HG03039 (cell line): Measurements from ENCODE around the gene CMSS1.

Experiments used
- ATAC-seq: cut with Tn5 transposase; IDR thresholded peaks from one replicate; pipeline ENCODE4 v1.9.1; 2021; ENCODE audit warnings: mild to moderate bottlenecking, moderate library complexity; ENCODE audit not compliant: unreplicated experiment

CMSS1 gene

DNA sequence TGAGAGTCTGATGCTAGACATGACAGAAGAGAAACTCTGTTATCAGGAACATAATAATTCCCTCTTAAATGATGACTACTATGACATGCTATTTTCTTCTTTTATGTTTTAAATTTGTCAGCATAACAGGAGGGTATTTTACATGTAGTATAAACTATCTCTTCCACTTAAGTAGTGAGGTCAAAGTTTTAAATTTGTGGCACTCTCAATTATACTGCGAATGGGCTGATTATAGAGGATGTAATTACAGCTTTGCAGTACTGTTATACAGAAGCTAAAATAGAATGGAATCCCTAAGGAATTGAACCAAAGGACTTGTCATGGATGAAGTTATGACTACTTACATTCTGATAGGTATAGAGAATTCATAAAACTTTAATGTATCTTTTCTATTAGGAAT lies 34.3 kb downstream of the CMSS1 start:
- no peak for ATAC-seq

DNA sequence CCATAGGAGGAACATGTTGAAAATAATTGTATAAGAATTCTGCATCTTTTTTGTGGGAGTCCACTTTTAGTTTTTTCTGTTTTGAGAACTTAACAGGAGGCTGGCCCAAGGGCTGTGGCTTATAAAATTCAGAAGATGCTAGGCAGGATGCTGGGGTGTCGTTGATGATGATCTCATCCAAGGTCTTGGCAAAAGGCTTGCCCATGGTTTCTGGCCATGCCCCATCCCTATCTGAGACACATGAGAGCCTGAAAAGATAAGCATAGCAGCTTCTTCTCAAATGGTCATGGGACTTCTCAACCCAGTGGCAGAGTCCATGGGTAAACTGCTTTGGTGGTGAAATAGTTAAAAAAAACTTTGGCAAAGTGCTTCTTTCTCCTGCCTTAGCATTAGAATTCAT lies 35.2 kb downstream of the CMSS1 start:
- ATAC-seq = no peak

DNA sequence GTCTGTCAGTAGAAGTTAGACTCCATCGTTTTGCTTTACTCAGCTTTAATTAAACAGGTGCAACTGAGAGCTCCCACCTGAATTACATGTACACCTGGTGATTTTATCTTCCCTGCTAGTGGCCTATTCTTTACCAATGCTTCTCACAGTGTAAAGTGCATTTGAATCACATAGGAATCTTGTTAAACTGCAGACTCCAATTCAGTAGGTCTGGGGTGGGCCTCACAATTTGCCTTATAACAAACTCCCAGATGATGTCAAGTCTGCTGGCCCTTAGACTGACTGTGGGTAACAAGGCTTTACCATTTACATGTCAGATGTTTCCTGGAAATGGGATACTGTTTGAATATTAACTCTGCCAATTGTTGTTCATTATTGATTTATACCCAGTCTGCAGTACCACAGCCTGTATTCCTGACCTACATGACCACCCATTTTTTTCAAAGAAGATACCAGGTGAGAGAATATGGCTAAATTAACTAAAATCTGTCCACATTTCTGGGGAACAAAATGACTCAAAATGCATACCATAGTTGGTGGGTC lies 37.2 kb downstream of the CMSS1 start:
- ATAC-seq = no peak

DNA sequence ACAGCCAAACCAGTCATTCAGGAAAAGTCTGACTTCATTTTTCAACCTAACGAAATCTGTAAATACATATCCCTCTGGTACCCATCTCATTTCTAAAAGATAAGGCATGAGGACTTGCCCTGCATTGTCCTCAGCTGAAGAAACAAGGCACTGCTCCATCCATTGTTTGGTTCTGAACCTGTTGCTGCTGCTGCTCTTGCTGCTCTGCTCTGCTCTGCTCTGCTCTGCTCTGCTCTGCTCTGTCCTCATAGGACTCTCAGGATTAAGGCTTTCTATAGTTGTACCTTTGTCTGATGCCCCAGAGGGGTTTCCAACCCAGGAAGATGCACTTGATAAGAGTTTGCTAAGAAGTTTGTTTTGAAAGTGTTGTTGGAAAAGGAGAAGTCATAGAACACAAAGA lies 38.2 kb downstream of the CMSS1 start:
- ATAC-seq = no peak

DNA sequence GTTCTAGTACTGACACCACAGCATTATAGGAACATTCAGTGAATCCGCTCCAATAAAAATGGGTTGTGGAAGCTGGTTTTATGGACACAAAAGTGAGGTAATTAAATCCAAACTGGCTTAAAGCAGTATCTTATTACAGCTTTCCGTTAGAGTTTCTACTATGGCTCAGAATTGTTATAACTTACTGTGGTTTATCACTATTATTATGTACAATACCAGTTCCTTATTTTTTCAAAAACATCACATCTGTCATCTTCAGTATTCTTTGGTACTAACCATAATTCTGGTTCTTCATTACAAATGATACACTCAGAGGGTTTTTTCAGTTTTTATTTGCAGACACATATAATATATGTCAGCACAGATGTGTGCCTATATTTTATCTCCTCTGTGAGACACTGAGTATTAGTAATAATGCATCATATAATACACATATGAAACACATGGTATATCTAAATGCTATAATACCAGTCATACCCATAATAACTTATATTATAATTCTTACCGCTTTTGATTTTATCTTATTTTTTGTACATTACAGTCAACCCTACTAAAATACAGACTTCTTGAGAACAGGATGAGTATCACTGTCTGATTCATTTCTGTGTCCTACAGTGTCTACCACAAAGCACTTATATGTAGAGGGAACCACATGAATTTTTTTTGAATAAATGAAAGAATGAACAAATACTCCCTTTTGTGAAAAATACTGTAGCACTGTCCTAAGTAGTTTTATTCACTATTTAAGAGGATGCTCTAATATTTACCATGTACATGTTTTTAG lies 39.0 kb downstream of the CMSS1 start:
- no peak for ATAC-seq

DNA sequence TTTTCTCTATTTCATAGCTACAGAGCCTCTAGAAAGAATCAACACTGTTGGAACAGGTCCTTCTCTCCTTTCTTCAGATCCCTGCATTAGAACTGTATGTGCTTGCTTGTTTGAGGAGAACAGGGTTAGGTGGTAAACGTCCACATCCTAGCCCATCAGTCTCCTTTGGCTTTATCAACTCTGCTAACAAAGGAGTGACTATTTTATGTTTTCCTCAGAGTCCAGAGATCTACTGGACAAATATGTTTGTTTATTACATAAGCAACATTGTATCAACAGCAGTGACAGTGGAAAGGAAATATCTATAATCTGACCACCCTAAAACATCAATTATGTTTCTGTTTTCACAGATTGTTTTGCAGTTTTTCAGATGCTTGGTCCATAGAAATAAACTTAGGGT lies 39.6 kb downstream of the CMSS1 start:
- no peak for ATAC-seq

DNA sequence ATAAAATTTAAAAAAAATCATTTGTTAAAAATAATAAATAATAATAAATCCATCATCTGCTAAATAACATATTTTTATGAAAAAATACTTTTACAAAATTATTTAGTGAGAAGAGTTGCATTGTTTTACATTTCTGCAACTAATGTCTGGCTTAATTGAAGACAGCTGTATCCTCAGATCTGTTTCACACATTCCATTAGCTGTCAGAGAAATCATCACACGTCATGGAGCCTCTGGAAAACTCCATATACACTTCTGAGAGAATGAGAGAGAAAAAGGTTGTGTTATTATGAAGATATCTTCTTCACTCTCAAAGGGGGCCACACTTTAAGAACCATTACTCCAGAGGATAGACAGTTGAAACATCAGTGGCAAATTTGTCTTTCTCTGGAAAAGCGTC lies 40.8 kb downstream of the CMSS1 start:
- ATAC-seq = no peak

DNA sequence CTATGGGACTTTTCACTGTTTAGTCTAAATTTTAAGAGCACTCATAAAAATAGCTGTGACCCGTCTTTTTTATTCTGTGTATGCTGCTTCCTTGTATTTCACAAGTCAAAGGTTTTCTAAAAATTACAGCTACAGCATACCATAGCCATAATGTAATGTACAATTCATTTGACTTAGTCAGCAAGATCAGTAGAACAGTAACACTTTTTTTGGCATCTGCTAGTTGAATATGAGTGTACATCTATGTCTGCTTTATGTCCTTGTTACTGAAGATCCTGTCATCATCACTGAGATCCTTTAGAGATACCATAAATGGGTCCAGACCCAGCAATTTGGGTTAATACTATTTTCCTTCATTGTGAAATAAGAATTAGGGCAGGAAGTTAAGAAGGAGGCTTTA lies 42.2 kb downstream of the CMSS1 start:
- no peak for ATAC-seq

DNA sequence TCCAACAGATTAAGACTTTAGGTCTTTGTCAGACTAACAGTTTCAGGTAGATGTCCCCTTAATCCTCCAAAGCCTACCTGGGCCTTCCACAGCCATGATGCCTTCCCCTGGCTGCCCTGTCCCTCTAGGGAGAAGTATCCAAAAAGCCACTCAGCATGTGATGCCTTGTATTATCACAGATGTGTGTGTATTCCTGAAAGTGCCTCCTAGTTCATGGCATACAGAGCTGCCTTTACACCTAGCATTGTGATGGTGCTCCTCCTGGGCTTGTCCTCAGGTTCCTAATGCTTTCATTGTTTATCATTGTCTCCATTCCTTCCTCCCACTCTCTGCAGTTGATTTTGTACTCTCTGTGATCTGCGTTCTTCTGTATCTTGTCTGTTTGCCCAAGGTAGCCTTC lies 43.6 kb downstream of the CMSS1 start:
- no peak for ATAC-seq

DNA sequence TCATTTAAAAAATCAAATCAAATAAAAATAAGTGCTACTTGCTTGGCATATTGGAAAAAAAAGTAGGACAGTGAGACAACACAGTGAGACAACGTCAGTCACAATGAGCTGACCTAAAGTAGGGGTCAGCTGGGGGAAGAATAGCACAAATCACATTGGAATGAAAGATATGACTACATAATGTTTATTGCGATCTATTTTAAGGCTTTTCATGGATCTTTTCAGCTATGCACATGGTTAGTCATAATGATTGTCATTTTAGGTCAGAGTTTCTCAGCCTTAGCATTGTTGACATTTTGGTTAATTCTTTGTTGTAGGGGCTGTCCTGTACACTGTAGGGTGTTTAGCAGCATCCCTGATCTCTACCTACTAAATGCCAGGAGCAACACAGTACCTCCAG lies 44.5 kb downstream of the CMSS1 start:
- no peak for ATAC-seq

DNA sequence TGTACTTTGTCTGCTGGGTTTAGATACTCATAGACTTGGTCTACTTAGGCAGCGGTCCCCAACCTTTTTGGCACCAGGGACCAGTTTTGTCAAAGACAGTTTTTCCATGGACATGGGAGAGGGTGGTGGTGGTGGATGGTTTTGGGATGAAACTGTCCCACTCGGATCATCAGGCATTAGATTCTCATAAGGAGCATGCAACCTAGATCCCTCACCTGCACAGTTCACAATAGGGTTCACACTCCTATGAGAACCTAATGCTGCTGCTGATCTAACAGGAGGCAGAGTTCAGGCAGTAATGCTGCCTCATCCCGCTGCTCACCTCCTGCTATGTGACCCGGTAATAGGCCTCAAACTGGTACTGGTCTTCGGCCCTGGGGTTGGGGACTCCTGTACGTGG lies 45.3 kb downstream of the CMSS1 start:
- no peak for ATAC-seq

DNA sequence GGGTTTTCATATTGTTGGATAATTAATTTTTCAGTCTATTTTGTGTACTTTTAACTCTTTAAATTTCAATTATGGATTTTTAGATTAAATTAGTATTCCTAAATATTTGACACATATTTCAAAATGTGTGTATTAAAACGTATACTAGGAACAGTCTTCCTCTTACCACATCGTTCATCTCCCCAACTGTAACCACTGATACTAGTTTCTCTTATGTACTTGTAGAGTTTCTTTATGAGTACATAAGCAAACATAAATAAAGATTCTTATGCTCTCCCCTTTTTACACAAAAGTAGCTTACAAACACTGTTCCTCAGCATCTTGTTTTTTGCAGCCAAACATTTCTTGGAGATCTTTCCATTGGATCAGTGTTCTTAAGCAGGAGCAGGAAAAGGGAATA lies 45.9 kb downstream of the CMSS1 start:
- peak; percentile 47 for ATAC-seq

DNA sequence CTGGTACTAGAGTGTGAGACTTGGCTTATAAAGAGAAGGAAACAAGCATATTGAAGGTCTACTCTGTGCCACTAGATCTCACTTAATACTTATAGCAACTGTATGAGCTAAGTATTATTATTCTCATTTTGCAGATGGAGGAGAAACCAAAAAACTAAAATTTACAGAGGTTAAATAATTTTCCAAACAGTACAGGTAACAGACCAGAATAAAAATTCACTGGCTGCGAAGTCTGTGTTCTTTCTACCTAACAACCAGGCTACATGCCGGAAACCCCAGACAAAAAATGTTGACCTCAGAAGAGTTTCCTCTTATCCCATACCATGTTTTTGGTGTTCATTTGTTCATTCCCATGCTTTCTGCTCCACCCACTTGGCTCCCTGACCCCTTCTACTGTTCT lies 46.6 kb downstream of the CMSS1 start:
- no peak for ATAC-seq

DNA sequence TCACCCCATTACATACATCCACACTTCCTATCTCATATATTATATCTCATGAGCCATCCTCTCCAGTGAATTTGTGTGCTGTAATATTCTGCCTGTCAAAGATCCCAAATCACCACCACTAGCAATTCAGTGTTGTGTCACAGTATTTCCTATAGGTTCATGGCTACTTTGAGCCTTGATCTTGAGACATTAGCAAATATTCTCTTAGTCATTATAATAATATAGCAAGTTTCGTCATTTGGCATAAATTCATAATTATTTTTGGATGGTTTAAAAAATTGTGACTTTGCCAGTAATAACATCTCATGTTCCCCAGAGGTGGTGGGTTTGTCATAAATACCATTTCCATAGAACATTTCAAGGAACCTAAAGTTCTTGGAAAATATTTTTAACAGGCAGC lies 47.7 kb downstream of the CMSS1 start:
- ATAC-seq = no peak

DNA sequence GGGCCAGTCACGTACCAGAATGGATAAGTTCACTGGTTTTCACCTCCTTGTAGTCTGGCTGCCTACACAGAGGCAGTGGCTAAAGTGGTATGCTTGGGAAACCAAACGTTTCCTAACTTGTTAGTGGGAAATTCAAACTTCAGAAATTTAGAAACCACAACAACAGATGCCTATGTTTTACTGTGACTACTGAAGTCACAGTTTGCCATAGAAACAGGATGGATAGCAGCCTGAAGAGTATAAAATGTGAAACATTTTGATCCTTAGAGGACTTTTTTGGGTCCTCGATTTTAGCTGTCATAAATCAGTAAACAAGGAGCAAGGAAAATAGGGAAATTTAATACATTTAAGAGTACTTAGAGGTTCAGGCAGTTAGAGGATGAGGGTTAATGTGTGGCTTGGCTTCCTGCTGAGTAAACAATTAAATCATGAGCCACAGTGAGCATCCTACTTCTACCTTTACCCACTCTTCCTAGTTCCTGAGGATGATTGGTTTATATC lies 48.6 kb downstream of the CMSS1 start:
- no peak for ATAC-seq

DNA sequence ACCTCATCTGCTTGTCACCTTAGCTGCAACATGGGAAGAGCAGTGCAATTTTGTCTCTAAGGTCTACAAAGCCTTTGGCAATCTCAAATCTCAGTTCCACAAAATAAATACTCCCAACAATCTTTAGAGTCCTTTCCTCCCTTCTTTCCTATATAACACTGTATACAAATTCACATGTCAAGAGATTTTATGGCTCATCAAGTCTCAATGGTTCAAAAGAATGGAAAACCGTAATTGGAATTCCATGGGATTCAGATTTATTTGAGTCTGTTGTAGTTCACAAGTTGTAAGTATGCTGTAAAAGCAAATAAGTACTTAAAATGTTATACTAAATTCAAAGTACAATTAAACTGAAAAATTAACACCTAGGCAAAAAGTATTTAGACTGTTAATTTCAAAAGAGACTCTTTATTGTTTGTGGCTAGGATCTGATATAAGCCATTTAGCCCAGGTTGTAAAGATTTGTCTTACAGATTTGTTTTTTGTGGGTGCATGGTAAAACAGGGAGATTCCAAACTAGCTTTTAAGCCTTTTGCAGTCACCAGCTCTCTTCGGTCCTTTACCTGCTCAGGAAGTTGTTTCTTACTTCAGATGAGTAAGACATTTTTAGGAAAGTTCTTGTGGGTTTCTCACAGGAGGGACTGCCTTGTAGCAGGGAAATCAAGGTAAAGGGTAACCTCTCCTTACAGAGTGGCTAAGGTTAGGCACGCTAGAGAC lies 50.1 kb downstream of the CMSS1 start:
- ATAC-seq = no peak

DNA sequence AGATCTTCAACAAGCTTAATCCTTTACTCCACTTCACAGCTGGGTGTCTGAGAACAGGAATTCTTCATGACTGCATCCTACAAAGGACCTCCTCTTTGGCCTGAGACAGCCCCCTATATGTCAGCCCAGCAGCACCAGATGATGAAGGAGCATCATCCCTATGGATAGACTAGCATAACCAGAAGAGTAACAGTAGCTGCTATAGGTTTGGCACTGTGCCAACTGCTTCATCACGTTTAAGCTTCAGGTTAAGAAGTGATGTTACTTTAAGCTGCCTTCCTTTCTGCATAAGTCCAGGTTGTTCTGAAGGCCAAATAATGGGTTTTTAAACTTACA lies 50.6 kb downstream of the CMSS1 start:
- ATAC-seq = no peak

DNA sequence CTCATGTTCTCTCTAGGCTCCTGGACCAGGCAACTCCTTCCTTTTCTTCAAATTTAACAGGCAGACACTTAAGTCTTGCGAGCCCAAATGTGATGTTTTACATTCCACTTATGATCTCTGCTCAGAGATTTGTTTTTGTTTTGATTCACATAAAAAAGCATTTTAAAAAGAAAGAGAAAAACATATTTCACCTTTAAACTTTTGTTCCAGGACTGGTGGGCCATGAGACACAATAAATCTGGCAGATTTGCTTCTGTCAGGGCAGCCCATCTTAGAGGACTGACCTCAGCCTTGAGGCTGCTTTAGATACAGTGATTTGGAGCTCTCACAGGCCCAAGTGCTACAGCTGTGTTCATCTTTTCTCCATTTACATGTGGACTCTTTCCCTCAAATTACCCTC lies 52.0 kb downstream of the CMSS1 start:
- no peak for ATAC-seq

DNA sequence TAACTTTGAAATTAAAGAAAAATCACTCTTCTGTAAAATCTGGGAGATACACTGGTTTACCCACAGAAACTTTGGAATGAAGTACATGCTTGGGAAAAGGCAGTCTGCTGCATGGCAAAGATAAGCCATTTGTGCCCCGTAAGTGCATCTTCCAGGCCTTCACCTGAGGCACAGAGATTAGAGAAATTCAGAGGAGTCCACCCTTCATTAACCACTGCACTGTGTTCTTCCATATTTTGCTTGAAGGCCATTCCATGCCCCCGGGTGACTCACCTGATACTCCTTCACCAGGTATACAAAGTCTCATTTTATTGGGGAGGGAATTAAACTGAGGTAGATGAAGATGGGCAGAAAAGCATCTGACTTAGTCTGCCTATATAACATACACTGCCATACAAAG lies 53.0 kb downstream of the CMSS1 start:
- no peak for ATAC-seq

DNA sequence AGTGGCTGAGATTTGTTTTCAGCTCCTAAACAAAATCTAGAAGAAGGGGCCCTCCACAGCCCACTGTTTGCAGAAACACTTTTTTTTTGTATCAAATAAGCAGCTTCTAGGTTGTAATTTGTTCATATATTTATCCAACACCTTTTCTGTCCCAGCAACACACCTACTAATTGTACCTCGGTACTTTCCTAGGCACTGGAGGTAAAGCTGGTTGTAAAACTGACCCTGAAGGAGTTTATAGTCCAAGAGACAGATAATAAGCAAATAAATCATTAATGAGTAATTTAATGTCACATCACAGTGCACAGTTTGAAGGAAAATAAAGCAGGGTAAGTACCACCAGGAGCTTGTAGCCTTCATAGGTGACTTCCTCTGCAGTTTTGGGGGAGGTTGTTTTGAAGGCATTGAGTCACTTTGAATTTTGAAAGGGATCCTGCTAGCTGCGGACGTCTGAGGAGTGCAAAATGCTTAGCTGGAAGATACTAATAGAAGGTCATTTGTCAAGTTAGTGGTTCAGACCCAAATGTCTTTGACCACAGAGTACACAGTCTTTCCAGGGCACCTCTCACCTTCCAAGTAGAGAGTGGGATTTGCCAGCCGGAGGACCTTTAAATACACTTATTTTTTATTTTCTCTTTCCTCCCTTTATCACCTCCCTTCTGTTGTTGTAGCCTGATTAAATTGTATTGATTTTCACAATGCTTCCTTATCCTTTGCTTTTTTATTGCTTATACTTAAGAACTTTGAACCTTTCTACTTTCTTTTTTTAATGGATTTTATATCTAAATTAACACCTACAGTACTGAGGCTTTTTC lies 53.8 kb downstream of the CMSS1 start:
- no peak for ATAC-seq

DNA sequence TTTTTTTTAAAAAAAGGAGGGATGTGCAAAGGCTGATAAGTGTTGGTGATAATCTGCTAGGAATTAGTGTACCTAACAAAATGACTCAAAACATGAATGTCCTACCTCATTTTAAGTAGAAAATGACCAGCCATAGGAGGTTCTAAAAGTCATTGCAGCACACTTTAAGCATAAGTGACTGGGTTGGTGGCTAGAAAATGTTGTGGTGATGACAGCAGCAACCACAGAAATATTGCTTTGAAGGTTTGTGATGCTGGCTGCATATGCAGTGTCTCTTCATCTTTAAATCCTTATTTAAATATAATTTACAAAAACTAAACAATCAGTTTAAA lies 55.2 kb downstream of the CMSS1 start:
- ATAC-seq = peak; percentile 58
